Osteoblast (primary cell): ENCODE results near the gene TAC3. TPM values are rescaled to one million over a fixed set of nuclear protein-coding genes. Genes with fewer than 3 reads are reported as not detected.

ENCODE experiments used
- DNase-seq: peaks from one replicate; pipeline ENCODE4 v3.0.0; 2011; ENCODE audit warnings: low spot score, mixed read lengths; ENCODE audit not compliant: insufficient read length; ENCODE audit errors: missing footprints
- H2AFZ ChIP-seq: 2 replicates; pipeline ENCODE4 v1.6.0; 2011; ENCODE audit warnings: mild to moderate bottlenecking, low read length
- H3K27ac ChIP-seq: 2 replicates; pipeline ENCODE4 v1.5.1; 2011; ENCODE audit warnings: mild to moderate bottlenecking, low read depth, low read length, moderate library complexity
- H3K27me3 ChIP-seq: 2 replicates; pipeline ENCODE4 v1.6.0; 2012; ENCODE audit warnings: mild to moderate bottlenecking, control low read depth, inconsistent platforms, low read length, moderate library complexity; ENCODE audit not compliant: insufficient read depth
- H3K36me3 ChIP-seq: 2 replicates; pipeline ENCODE4 v1.5.1; 2011; ENCODE audit warnings: mild to moderate bottlenecking, low read length, control low read depth, moderate library complexity; ENCODE audit not compliant: insufficient read depth
- H3K4me1 ChIP-seq: 2 replicates; pipeline ENCODE4 v1.5.1; 2011; ENCODE audit warnings: mild to moderate bottlenecking, low read length, control low read depth, moderate library complexity; ENCODE audit not compliant: insufficient read depth
- H3K4me2 ChIP-seq: 2 replicates; pipeline ENCODE4 v1.6.0; 2011; ENCODE audit warnings: mild to moderate bottlenecking, low read length; ENCODE audit not compliant: insufficient read depth
- H3K4me3 ChIP-seq: fragments of 200-600 bp; sonication (generic); 3 replicates; pipeline ENCODE4 v1.5.1; 2012; ENCODE audit warnings: mild to moderate bottlenecking, low read length, inconsistent platforms; ENCODE audit not compliant: insufficient read depth
- H3K79me2 ChIP-seq: 2 replicates; pipeline ENCODE4 v1.6.0; 2012; ENCODE audit warnings: mild to moderate bottlenecking, low read length, control low read depth, inconsistent platforms; ENCODE audit not compliant: insufficient read depth
- H3K9me3 ChIP-seq: 2 replicates; pipeline ENCODE4 v1.5.1; 2011; ENCODE audit warnings: low read depth, low read length, control low read depth
- H4K20me1 ChIP-seq: 2 replicates; pipeline ENCODE4 v1.6.0; 2012; ENCODE audit warnings: mild to moderate bottlenecking, low read length, control low read depth; ENCODE audit not compliant: insufficient read depth
- total RNA-seq: library from RNA; depleted of rRNA; stranded (reverse); fragments of >200 nt; gene quantifications from 2 replicates; pipeline ENCODE4 v1.2.3, GENCODE V29; 2012
- TF ChIP-seq, protein P1 (sequence below): IDR thresholded peaks from 2 replicates; pipeline ENCODE4 v1.5.1; 2011; ENCODE audit warnings: mild to moderate bottlenecking, low read depth, low read length, moderate library complexity; ENCODE audit errors: extremely low read depth

TAC3 gene
- total RNA-seq, 1 donor: not detected

DNA sequence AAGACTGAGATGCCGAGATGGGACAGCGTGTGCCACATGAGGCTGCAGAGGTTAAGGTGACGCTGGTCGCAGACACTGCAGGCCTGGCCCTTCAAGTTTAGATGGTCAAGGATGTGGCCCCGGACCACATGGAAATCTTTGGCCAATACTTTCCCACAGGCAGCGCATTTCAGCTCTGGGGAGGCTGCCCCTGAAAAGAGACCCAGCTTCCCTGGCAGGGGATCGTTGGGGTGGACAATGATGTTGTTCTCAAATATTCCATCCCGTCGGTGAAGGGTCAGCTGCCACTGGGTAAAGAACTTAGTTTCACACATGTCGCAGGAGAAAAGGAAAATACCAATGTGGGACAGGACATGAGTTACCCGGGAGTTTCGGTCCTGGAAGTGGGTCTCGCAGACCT lies 12.9 kb downstream of the TAC3 start:
- Histone ChIP-seq H3K36me3 (peaks cover 26% of the 10 kb centered on the region), H3K79me2 (peaks cover 44% of the 10 kb centered on the region), H3K4me1 (peaks cover 27% of the 10 kb centered on the region), H4K20me1 (peaks cover 37% of the 10 kb centered on the region), H2AFZ (no peak overlapping the region), H3K4me2 (no peak overlapping the region), H3K27ac (no peak overlapping the region), H3K4me3 (no peak overlapping the region), H3K9me3 (no peaks in the 10 kb centered on the region), H3K27me3 (no peaks in the 10 kb centered on the region)
- no peak for DNase-seq
- TF ChIP-seq, protein P1, sequence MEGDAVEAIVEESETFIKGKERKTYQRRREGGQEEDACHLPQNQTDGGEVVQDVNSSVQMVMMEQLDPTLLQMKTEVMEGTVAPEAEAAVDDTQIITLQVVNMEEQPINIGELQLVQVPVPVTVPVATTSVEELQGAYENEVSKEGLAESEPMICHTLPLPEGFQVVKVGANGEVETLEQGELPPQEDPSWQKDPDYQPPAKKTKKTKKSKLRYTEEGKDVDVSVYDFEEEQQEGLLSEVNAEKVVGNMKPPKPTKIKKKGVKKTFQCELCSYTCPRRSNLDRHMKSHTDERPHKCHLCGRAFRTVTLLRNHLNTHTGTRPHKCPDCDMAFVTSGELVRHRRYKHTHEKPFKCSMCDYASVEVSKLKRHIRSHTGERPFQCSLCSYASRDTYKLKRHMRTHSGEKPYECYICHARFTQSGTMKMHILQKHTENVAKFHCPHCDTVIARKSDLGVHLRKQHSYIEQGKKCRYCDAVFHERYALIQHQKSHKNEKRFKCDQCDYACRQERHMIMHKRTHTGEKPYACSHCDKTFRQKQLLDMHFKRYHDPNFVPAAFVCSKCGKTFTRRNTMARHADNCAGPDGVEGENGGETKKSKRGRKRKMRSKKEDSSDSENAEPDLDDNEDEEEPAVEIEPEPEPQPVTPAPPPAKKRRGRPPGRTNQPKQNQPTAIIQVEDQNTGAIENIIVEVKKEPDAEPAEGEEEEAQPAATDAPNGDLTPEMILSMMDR: no peak

DNA sequence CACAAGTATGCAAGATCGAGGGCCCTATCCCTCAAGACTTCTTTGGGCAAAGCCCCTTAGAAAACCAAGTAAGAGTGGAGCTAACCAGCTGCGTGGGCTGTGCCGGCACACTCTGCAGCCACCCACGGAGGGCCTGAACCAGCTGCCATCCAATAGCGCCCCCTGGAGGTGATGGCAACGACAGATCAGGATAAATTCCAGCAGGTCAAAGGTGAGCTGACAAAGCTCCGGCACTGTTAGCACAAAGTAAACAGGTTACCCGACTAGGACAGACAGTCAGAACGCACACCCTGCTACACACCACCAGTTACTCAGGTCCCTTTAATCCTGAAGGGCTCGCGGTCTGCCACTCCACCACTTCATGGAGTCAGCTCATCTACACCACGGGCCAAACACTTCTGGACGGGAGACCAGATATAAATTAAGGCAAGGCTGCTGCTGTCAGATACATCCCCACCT lies 14.9 kb downstream of the TAC3 start:
- H3K27ac ChIP-seq: no peak overlapping the region
- TF ChIP-seq, protein P1: peak; percentile 77
- peaks cover 51% of the 10 kb centered on the region for H3K79me2 ChIP-seq
- H3K27me3 ChIP-seq: no peaks in the 10 kb centered on the region
- H3K4me2 ChIP-seq: no peak overlapping the region
- H2AFZ ChIP-seq: no peak overlapping the region
- no peaks in the 10 kb centered on the region for H3K9me3 ChIP-seq
- peaks cover 23% of the 10 kb centered on the region for H3K4me1 ChIP-seq
- peak; percentile 92 for DNase-seq
- H4K20me1 ChIP-seq: peaks cover 49% of the 10 kb centered on the region
- no peak overlapping the region for H3K4me3 ChIP-seq
- peaks cover 26% of the 10 kb centered on the region for H3K36me3 ChIP-seq

DNA sequence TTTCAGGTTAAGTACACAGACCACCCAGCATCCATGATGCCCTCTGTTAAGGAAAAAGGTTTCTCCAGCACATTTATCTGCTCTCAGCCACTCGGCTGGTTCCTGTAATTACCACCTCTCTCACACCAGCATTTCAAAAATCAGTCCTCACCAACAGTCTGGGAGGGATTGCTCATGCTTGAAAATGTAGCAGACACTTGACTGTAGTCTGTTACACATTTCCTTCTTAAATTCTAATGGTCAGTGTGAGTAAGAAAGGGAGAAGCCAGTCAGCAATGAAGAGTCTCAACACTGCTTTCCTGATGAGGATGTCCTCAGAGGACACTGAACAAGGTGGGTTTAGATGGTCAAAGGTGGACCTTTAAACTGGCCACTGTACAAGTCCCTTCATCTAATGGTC lies 15.9 kb downstream of the TAC3 start:
- H2AFZ ChIP-seq: no peak overlapping the region
- peaks cover 26% of the 10 kb centered on the region for H3K36me3 ChIP-seq
- no peaks in the 10 kb centered on the region for H3K9me3 ChIP-seq
- H3K79me2 ChIP-seq: peaks cover 45% of the 10 kb centered on the region
- H3K4me2 ChIP-seq: no peak overlapping the region
- H3K4me3 ChIP-seq: no peak overlapping the region
- peak; percentile 84 for DNase-seq
- H3K4me1 ChIP-seq: peaks cover 19% of the 10 kb centered on the region
- no peaks in the 10 kb centered on the region for H3K27me3 ChIP-seq
- H4K20me1 ChIP-seq: peaks cover 49% of the 10 kb centered on the region
- TF ChIP-seq, protein P1: no peak
- H3K27ac ChIP-seq: no peak overlapping the region

DNA sequence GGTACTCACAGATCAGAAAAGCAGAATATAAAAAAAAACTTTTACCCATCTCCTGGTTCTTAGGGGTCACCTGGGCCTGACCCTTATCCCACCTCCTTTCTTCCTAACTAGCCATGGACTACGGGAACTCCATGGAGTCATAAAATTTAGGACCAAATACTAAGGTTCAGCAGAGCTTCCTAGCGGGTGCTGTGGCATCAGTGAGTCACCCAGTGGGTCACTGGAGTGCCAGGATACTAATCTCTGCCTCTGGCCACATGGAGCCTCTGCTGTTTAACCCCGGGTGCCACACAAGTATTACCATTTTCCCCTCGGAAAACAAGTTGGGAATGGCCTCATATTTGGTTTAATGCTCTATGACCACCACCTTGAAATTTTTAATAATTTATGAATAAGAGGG lies 16.9 kb downstream of the TAC3 start:
- no peak overlapping the region for H2AFZ ChIP-seq
- H3K36me3 ChIP-seq: peaks cover 26% of the 10 kb centered on the region
- H3K4me1 ChIP-seq: peaks cover 14% of the 10 kb centered on the region
- H3K4me2 ChIP-seq: no peak overlapping the region
- H3K27ac ChIP-seq: no peak overlapping the region
- H3K79me2 ChIP-seq: peaks cover 36% of the 10 kb centered on the region
- peak; percentile 87 for DNase-seq
- H4K20me1 ChIP-seq: peaks cover 49% of the 10 kb centered on the region
- no peak overlapping the region for H3K4me3 ChIP-seq
- H3K27me3 ChIP-seq: no peaks in the 10 kb centered on the region
- TF ChIP-seq, protein P1: no peak
- no peaks in the 10 kb centered on the region for H3K9me3 ChIP-seq
